ENCODE data around the gene UBE2I.
"Not testable (repeated sequence)": the region's sequence is repeated elsewhere in the genome, so short reads cannot be mapped to it uniquely, and the experiment has no call there.

The UBE2I gene

GRCh38 chr16:1308977-1309885 lies at the start of gene UBE2I:
TSS of gene UBE2I (plus strand) at chr16:1309636. CDS start at chr16:1314031, 4,395 bp downstream.
- DNase-seq (ENCODE audit: low spot score), result peak; percentile 95

DNA sequence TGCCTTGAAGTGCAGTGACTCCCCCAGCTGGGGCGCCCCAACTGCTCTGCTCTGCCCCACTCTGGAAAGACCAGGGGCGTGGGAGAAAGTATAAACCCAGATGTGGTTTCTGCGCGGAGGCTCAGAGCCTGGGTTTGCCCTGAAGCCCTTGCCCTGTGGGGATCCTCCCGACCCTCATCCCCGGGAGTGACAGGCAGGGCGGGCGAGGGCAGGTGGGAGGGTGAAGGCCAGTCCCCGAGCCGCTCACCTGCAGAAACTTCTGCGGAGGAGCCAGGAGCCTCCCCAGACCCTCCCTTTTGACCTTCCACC lies 49.7 kb upstream of the UBE2I start:
- DNase-seq (ENCODE audit: low spot score), result no peak

- DNase-seq (ENCODE audit: low spot score), result no peak
These were observed 49.2 kb upstream of the UBE2I start for GRCh38 chr16:1260101-1260680.

GRCh38 chr16:1261131-1261892 lies 48.1 kb upstream of the UBE2I start:
- DNase-seq (ENCODE audit: low spot score), result no peak

- no peak for DNase-seq (ENCODE audit: low spot score)
These were observed 47.1 kb upstream of the UBE2I start for GRCh38 chr16:1262210-1262845.

DNA sequence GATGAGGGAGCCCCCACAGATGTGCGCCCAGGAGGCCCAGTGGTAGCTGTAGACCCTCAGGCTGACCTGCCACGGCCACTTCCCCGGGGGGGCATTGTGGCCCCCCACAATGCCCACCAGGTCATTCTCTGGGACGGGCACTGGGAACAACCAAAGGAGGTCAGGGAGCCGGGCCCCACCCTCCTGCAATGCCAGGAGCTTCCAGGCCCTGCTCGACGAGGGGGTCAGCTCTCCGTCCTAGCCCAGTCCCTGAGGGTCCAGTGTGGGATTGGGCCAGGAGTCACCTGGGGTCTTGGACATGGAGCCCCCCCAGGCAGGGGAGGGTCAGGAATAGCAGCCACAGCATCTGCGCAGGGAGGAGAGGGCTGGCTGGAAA lies 46.6 kb upstream of the UBE2I start:
- DNase-seq (ENCODE audit: low spot score), result no peak

GRCh38 chr16:1263591-1264344 lies 45.7 kb upstream of the UBE2I start:
- no peak for DNase-seq (ENCODE audit: low spot score)

DNA sequence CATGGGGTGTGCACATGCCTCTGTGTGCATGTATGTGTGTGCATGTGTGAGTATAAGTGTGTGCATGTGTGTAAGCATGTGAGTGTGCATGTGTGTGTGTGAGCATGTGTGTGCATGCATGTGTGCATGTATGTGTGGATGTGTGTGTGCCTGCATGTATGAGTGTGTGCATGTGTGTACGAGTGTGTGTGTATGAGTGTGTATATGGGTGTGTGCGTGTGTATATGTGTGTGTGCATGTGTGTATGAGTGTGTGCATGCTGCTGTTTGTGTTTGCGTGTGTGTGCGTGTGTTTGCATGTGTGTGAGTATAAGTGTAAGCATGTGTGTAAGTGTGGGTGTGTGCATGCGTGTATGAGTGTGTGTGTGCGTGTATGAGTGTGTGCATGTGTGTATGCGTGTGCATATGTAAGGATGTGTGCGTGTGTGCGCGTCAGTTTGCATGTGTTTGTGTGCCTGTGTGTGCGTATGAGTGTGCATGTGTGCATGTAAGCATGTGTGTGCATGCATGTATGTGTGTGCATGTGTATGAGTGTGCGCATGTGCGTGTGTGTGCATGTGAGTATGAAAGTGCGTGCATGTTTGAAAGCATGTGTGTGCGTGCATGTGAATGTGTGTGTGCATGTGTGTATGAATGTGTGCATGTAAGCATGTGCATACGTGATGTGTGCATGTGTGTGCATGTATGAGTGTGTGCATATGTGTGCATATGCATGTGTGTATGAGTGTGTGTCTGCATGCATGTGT lies 44.9 kb upstream of the UBE2I start:
- no peak for DNase-seq (ENCODE audit: low spot score)

DNA sequence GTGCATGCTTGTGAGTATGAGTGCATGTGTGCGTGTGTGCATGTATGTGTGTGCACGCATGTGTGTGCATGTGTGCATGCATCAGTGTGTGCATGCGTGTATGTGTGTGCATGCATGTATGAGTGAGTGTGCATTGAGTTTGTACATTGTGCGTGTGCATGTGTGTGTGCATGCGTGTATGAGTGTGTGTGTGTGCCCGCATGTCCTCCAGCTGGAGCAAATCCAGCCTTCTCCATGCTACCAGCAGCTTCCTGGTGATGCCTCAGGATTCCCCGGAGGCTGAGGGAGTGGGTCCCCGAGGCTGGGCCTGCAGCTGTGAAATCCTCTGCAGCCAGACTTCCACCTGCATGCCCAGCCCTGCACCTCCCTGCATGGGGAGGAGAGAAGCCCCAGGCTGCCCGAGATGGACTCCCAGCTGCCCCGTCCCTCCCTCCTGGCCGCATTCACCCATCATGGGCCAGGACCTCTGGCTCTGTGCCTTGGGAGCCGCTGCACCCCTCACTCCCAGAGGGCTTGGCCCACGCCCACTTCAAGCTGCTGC lies 44.3 kb upstream of the UBE2I start:
- DNase-seq (ENCODE audit: low spot score), result no peak

DNA sequence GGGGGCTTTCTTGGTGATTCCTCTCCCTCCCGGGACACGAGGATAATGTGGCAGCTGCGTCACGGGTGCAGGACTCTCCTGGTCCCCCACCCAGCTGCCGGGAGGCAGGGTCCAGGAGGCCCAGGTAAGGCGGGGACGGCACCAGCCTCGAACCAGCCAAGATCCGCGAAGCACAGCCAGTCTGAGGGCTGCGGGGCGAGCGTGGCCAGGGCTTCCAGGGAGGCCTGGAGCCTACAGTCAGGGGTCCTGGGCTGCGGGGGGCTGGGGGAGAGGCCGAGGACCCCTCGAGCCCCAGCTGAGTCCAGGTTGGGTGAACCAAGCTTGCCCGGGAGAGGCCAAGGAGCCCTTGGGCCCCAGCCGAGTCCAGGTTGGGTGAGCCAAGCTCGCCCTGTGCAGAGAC lies 43.6 kb upstream of the UBE2I start:
- no peak for DNase-seq (ENCODE audit: low spot score)

DNA sequence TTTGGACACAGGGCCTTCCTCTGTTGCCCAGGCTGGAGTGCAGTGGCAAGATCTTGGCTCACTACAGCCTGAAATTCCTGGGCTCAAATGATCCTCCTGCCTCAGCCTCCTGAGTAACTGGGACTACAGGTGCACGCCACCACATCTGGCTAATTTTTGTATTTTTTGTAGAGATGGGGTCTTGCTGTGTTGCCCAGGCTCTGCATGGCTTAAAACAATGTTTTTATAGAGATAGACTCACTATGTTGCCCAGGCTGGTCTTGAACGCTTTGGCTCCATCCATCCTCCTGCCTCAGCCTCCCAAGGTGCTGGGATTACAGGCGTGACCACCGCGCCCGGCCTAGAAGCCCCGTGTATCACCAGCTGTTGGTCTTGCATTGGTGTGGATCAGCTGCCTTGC lies 40.0 kb upstream of the UBE2I start:
- DNase-seq (ENCODE audit: low spot score), result not testable (repeated sequence)

GRCh38 chr16:1271380-1271723 lies 38.1 kb upstream of the UBE2I start:
- no peak for DNase-seq (ENCODE audit: low spot score)

GRCh38 chr16:1271724-1272413 lies 37.6 kb upstream of the UBE2I start:
- not testable (repeated sequence) for DNase-seq (ENCODE audit: low spot score)

DNA sequence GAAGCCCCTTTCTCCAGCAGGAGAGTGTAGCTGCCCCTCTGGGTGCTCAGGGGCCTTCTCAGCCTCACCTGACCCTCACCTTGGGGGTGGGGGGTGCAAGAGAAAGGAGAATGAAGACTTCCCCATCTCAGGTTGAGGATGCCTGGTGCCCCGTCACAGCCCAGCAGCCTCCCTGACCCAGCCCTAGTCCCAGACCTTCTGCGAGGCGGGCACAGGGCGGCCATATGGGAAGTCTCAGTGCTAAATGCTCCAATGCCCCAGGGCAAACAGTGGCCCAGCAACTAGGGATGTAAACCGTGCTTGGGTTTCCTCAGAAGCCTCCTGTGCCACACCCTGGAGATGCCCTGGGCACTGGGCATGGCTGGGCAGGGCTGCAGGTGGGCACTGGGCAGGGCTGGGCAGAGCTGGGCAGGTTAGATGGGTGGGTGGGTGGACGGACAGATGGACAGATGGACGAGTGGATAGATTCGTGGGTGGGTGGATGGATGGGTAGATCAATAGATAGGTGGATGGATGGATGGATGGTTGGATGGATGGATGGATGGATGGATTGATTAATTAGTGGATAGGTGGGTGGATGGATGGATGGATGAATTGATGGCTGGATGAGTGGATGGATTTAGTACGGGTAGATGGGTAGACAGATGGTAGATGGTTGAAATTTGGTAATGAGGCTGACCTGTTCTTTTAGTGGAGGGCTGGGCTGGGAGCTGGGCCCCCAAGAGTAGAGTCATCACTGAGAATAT lies 36.8 kb upstream of the UBE2I start:
- DNase-seq (ENCODE audit: low spot score), result no peak

DNA sequence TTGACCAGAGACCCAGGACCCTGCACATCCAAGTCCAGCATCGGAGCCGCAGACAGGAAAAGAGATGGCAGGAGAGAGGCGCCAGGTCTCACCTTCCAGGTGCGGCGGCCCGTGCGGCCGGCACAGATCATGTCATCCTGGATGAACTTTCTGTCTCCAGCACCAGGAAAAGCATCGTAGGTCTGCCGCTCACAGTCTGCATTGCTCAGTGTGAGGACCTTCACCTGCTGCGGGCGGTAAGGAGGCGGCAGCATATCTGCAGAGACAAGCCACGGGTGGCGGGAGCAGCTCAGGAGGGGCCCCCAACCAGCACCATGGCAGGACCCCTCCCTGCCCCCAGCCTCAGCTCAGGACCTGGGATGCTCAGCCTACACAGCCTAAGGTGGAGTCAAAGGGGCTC lies 35.6 kb upstream of the UBE2I start:
- DNase-seq (ENCODE audit: low spot score), result no peak

DNA sequence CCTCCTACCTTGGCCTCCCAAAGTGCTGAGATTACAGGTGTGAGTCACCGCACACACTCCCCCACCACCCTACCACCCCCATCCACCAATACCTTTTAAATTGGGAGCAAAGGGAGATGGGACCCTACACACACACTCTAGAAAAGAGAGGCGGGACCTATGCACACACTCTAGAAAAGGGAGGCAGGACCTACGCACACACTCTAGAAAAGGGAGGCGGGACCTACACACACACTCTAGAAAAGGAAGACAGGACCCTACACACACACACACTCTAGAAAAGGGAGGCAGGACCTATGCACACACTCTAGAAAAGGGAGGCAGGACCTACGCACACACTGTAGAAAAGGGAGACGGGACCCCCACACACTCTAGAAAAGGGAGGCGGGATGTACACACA lies 34.7 kb upstream of the UBE2I start:
- DNase-seq (ENCODE audit: low spot score), result no peak

DNA sequence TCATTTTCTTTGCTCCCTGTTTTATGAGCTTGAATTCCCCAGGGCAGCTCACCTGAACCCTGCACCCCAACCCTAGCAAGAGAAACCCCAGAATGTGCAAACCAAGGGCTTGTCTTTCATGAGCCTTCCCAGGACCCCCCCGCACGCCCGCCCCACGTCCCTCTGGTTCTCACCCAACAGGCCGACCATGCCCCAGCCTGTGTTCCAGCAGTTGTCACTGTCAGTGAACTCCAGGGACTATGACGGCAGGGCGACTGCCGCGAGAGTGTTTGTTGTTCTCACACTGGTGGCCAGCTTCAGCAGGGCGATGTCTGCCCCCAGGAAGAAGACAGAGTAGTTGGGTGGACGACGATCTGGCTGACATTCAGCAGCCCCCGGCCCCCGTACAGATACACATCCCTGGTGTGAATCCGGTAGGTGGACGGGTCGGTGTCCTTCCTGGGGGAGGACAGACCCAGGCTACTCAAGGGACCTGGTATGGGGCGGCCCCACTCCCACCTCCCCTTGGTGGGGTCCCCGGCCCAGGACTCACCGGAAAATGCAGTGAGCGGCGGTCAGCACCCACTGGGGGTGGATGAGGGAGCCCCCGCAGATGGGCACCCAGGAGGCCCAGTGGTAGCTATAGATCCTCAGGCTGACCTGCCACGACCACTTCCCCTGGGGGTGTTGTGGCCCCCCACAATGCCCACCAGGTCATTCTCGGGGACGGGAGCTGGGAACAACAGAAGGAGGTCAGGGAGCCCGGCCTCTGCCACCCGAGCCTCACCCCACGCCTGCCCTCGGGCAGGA lies 33.5 kb upstream of the UBE2I start:
- DNase-seq (ENCODE audit: low spot score), result no peak

DNA sequence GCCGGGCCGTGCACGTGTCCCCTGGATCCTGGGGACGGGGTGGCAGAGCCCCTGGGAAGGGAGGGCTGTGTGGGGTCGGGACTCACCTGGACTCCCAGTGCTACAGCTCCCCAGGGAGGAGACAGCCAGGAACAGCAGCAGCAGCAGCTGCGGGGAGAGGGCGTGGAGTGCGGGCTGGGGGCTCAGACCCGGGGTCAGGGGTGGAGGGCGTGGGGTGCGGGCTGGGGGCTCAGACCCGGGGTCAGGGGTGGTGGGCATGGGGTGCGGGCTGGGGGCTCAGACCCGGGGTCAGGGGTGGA lies 32.9 kb upstream of the UBE2I start:
- DNase-seq (ENCODE audit: low spot score), result no peak

GRCh38 chr16:1277151-1277598 lies 32.3 kb upstream of the UBE2I start:
- DNase-seq (ENCODE audit: low spot score), result no peak
